Measurements from ENCODE around the gene SPTAN1. TPM values are rescaled to one million over a fixed set of nuclear protein-coding genes. Genes with fewer than 3 reads are reported as not detected.
A peak's percentile ranks its signal among the peaks of the same experiment; 100 is the strongest.

The SPTAN1 gene
- total and polyA plus RNA-seq, 2 of the 4 experiments (the other 2 are of a cell fraction): 275 to 327 TPM

DNA sequence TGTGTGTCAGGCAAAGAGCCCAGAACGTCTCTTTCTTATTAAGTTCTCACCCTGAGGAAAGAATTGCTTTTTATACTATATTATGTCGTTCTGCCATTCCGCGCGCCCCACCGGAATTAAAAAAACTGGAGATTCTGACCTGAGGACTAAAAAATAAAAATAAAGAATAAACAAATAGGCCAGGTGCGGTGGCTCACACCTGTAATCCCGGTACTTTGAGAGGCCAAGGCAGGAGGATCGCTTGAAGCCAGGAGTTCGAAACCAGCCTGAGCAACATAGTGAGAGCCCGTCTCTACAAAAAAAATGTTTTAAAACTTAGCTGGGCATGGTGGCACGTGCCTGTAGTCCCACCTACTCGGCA, 104.9 kb downstream of the SPTAN1 start:
- Histone ChIP-seq H4K8ac (ENCODE audit: low read depth in 2 of 2, low read length in 2 of 2) (peak overlapping the region; percentile 99 to 100), H2BK20ac (ENCODE audit: low read depth, low read length) (peak overlapping the region; percentile 100; the same call in 1 of the 2 replicates), H2BK120ac (ENCODE audit: low read depth, low read length) (peak overlapping the region; percentile 100; the same call in 1 of the 2 replicates), H2AFZ (replicated peaks; ENCODE audit: low read length, poor library complexity) (no peak overlapping the region), H3K18ac (ENCODE audit: low read depth, low read length) (no peak overlapping the region; the same call in 1 of the 2 replicates), H4K5ac (ENCODE audit: low read depth, low read length) (peak overlapping the region; percentile 100), H2BK5ac (ENCODE audit: low read depth, low read length, poor library complexity, severe bottlenecking) (peak overlapping the region; percentile 100), H3K23ac (ENCODE audit: low read depth, low read length) (peak overlapping the region; percentile 100; the same call in 1 of the 2 replicates), H3K4me2 (ENCODE audit: low read depth, low read length) (peak overlapping the region; percentile 96; the same call in 1 of the 2 replicates), H3K79me1 (ENCODE audit: low read depth in 1 of 2, low read length in 2 of 2) (peaks cover 10 to 18% of the 10 kb centered on the region in 2 experiments; a peak in 3 of 4 replicates), H3K9ac (ENCODE audit: low read depth, low read length) (peak overlapping the region; percentile 100), H3K36me3 (ENCODE audit: control insufficient read depth, insufficient read depth, low read length) (no peaks in the 10 kb centered on the region), H2AK9ac (replicated peaks; ENCODE audit: low read depth, low read length, poor library complexity) (no peak overlapping the region), H3K56ac (ENCODE audit: extremely low read depth, insufficient read depth, low read length) (peak overlapping the region; percentile 100), H3K27ac (ENCODE audit: insufficient read depth, low read length) (peak overlapping the region; percentile 98; the same call in 1 of the 2 replicates), H4K91ac (ENCODE audit: insufficient read depth, low read depth, low read length) (peak overlapping the region; percentile 100), H3K27me3 (ENCODE audit: control insufficient read depth, insufficient read depth, low read length) (no peaks in the 10 kb centered on the region), H3K14ac (replicated peaks; ENCODE audit: low read depth, low read length) (peak overlapping the region; percentile 100), H3K4me3 (ENCODE audit: insufficient read depth, low read depth, low read length) (no peak overlapping the region), H2BK15ac (ENCODE audit: low read depth, low read length) (peak overlapping the region; percentile 100; the same call in 2 of the 3 replicates), H3K4ac (ENCODE audit: low read depth, low read length) (peak overlapping the region; percentile 100), H2AK5ac (ENCODE audit: low read depth, low read length) (peak overlapping the region; percentile 61), H3K9me3 (ENCODE audit: control insufficient read depth, insufficient read depth, low read length) (no peaks in the 10 kb centered on the region), H3K4me1 (ENCODE audit: control insufficient read depth, insufficient read depth, low read length) (no peaks in the 10 kb centered on the region), H3K9me1 (ENCODE audit: insufficient read depth, low read length) (no peaks in the 10 kb centered on the region), H4K20me1 (ENCODE audit: insufficient read depth, low read length) (no peaks in the 10 kb centered on the region)
- ATAC-seq (ENCODE audit: low read depth) (no peak), DNase-seq (no peak)
- intact Hi-C loops (cut with micrococcal nuclease) (loop anchor here (2.0 kb wide), 1 partner anchor 31 kb away; the partner anchor contains the start of gene SET), in situ Hi-C loops (cut with MboI; ENCODE audit: low sequenced_read_pairs) (no loop called here), dilution Hi-C loops (cut with HindIII; ENCODE audit: low sequenced_read_pairs, unreplicated experiment) (no loop called here)
- WGBS, 2 experiments (ENCODE audit: extremely low coverage in 2 of 2, insufficient read length in 1 of 2): 100% methylated on average over 4 of the region's 13 CpGs; no CpG with 5 or more reads in 1 of the 2 experiments
- no peak for TF ChIP-seq NFE2L2 (IDR thresholded peaks at IDR 0.05; ENCODE audit: low read depth, low read length)
- TF ChIP-seq, protein P1, sequence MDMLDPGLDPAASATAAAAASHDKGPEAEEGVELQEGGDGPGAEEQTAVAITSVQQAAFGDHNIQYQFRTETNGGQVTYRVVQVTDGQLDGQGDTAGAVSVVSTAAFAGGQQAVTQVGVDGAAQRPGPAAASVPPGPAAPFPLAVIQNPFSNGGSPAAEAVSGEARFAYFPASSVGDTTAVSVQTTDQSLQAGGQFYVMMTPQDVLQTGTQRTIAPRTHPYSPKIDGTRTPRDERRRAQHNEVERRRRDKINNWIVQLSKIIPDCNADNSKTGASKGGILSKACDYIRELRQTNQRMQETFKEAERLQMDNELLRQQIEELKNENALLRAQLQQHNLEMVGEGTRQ (IDR thresholded peaks at IDR 0.05; ENCODE audit: low read depth, low read length): no peak
- no peak for TF ChIP-seq CHD1 (IDR thresholded peaks at IDR 0.05; ENCODE audit: low read depth, low read length)
- no peak for TF ChIP-seq POLR2A (IDR thresholded peaks at IDR 0.05; ENCODE audit: low read depth, low read length)
- no peak for TF ChIP-seq CEBPB (IDR thresholded peaks at IDR 0.05; ENCODE audit: low read depth, low read length)
- TF ChIP-seq RAD21 (IDR thresholded peaks at IDR 0.05; ENCODE audit: low read length): no peak
- TF ChIP-seq, protein P2, sequence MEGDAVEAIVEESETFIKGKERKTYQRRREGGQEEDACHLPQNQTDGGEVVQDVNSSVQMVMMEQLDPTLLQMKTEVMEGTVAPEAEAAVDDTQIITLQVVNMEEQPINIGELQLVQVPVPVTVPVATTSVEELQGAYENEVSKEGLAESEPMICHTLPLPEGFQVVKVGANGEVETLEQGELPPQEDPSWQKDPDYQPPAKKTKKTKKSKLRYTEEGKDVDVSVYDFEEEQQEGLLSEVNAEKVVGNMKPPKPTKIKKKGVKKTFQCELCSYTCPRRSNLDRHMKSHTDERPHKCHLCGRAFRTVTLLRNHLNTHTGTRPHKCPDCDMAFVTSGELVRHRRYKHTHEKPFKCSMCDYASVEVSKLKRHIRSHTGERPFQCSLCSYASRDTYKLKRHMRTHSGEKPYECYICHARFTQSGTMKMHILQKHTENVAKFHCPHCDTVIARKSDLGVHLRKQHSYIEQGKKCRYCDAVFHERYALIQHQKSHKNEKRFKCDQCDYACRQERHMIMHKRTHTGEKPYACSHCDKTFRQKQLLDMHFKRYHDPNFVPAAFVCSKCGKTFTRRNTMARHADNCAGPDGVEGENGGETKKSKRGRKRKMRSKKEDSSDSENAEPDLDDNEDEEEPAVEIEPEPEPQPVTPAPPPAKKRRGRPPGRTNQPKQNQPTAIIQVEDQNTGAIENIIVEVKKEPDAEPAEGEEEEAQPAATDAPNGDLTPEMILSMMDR (conservative IDR thresholded peaks at IDR 0.05; ENCODE audit: low read depth, low read length): no peak
- TF ChIP-seq MAZ (IDR thresholded peaks at IDR 0.05; ENCODE audit: borderline replicate concordance, low read depth, low read length): no peak
- TF ChIP-seq, protein P3, sequence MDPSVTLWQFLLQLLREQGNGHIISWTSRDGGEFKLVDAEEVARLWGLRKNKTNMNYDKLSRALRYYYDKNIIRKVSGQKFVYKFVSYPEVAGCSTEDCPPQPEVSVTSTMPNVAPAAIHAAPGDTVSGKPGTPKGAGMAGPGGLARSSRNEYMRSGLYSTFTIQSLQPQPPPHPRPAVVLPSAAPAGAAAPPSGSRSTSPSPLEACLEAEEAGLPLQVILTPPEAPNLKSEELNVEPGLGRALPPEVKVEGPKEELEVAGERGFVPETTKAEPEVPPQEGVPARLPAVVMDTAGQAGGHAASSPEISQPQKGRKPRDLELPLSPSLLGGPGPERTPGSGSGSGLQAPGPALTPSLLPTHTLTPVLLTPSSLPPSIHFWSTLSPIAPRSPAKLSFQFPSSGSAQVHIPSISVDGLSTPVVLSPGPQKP (IDR thresholded peaks at IDR 0.05; ENCODE audit: borderline replicate concordance, low read depth, low read length): no peak
- TF ChIP-seq MXI1 (IDR thresholded peaks at IDR 0.05; ENCODE audit: borderline replicate concordance, low read depth, low read length): no peak
- BruUV-seq (replicated peaks): no TSS peak
- ChIA-PET POLR2A (ENCODE audit: unreplicated experiment) (no interaction called here), CTCF (no interaction called here)
